NCI-H146 (cell line): ENCODE data around the gene PSMB10.

Experiments used
- DNase-seq: peaks from one replicate; lab custom pipeline; 2025; lab: John Stamatoyannopoulos, UW

PSMB10 gene

GRCh38 chr16:67963662-67964321 is 27.1 kb upstream of the PSMB10 start:
- DNase-seq, result no peak

- DNase-seq, result no peak
Observed at GRCh38 chr16:67963292-67963661, 26.6 kb upstream of the PSMB10 start.

GRCh38 chr16:67962135-67962534 is 25.5 kb upstream of the PSMB10 start:
- no peak for DNase-seq

GRCh38 chr16:67961551-67961957 is 24.9 kb upstream of the PSMB10 start:
- DNase-seq, result peak; percentile 95

- DNase-seq, result no peak
Observed at GRCh38 chr16:67959536-67960329, 23.1 kb upstream of the PSMB10 start.

- no peak for DNase-seq
Observed at GRCh38 chr16:67957622-67958021, 21.0 kb upstream of the PSMB10 start.

GRCh38 chr16:67954421-67955196 is 18.0 kb upstream of the PSMB10 start:
- DNase-seq, result no peak

- DNase-seq, result no peak
Observed at GRCh38 chr16:67953641-67954375, 17.2 kb upstream of the PSMB10 start.

- DNase-seq, result no peak
Observed at GRCh38 chr16:67951485-67951884, 14.8 kb upstream of the PSMB10 start.

- no peak for DNase-seq
Observed at GRCh38 chr16:67950335-67950843, 13.7 kb upstream of the PSMB10 start.

GRCh38 chr16:67949645-67950044 is 13.0 kb upstream of the PSMB10 start:
- no peak for DNase-seq

GRCh38 chr16:67948015-67948414 is 11.4 kb upstream of the PSMB10 start:
- DNase-seq, result no peak

- no peak for DNase-seq
Observed at GRCh38 chr16:67946966-67947558, 10.4 kb upstream of the PSMB10 start.

GRCh38 chr16:67946128-67946569 is 9.5 kb upstream of the PSMB10 start:
- DNase-seq, result no peak

- DNase-seq, result no peak
Observed at GRCh38 chr16:67945392-67945933, 8.8 kb upstream of the PSMB10 start.

GRCh38 chr16:67944690-67945391 is 8.2 kb upstream of the PSMB10 start:
- no peak for DNase-seq

GRCh38 chr16:67943619-67944504 is 7.2 kb upstream of the PSMB10 start, which contains the start of gene LCAT:
TSS of gene LCAT (minus strand) at chr16:67944120. CDS start at chr16:67944101, 19 bp downstream.
- no peak for DNase-seq

GRCh38 chr16:67943256-67943618 is 6.6 kb upstream of the PSMB10 start:
- no peak for DNase-seq

GRCh38 chr16:67942510-67943255 is 6.0 kb upstream of the PSMB10 start:
- DNase-seq, result no peak
